GM19023 (cell line): ENCODE results near the gene BCL2L13.
"Not testable (repeated sequence)": the region's sequence is repeated elsewhere in the genome, so short reads cannot be mapped to it uniquely, and the experiment has no call there.

Source experiments
- ATAC-seq: cut with Tn5 transposase; IDR thresholded peaks from one replicate; pipeline ENCODE4 v1.9.1; 2021; ENCODE audit warnings: mild to moderate bottlenecking, moderate library complexity; ENCODE audit not compliant: unreplicated experiment

BCL2L13 gene

GRCh38 chr22:17753401-17753989 is 114.9 kb downstream of the BCL2L13 start:
- no peak for ATAC-seq

GRCh38 chr22:17754233-17754925 is 115.8 kb downstream of the BCL2L13 start:
- no peak for ATAC-seq

GRCh38 chr22:17761138-17761488 is 122.6 kb downstream of the BCL2L13 start:
- no peak for ATAC-seq

GRCh38 chr22:17763442-17763841 is 124.9 kb downstream of the BCL2L13 start:
- not testable (repeated sequence) for ATAC-seq

GRCh38 chr22:17764036-17764435 is 125.5 kb downstream of the BCL2L13 start:
- ATAC-seq, result no peak

- not testable (repeated sequence) for ATAC-seq
Measured at GRCh38 chr22:17764852-17765251, 126.3 kb downstream of the BCL2L13 start.

- ATAC-seq, result peak; percentile 79
Measured at GRCh38 chr22:17767233-17768065, 128.9 kb downstream of the BCL2L13 start.

GRCh38 chr22:17769013-17769715 is 130.6 kb downstream of the BCL2L13 start:
- ATAC-seq, result no peak

GRCh38 chr22:17769716-17770082 is 131.1 kb downstream of the BCL2L13 start:
- ATAC-seq, result no peak

- ATAC-seq, result no peak
Measured at GRCh38 chr22:17770180-17771077, 131.9 kb downstream of the BCL2L13 start.

GRCh38 chr22:17772249-17772957 is 133.8 kb downstream of the BCL2L13 start:
- no peak for ATAC-seq

- no peak for ATAC-seq
Measured at GRCh38 chr22:17772958-17773605, 134.5 kb downstream of the BCL2L13 start.

GRCh38 chr22:17773606-17774205 is 135.1 kb downstream of the BCL2L13 start:
- ATAC-seq, result no peak

GRCh38 chr22:17774206-17774925 is 135.8 kb downstream of the BCL2L13 start, which contains the start of gene BID:
TSS of gene BID (minus strand) at chr22:17774469. CDS start at chr22:17750116, 24,353 bp downstream.
- no peak for ATAC-seq

- ATAC-seq, result no peak
Measured at GRCh38 chr22:17774926-17775685, 136.5 kb downstream of the BCL2L13 start.

- no peak for ATAC-seq
Measured at GRCh38 chr22:17775781-17776465, 137.4 kb downstream of the BCL2L13 start.
